Kidney epithelial cell (primary cell): ENCODE measurements around the gene VGLL4. TPM values are rescaled to one million over a fixed set of nuclear protein-coding genes. Genes with fewer than 3 reads are reported as not detected.
A peak's percentile ranks its signal among the peaks of the same experiment; 100 is the strongest.

ENCODE experiments used
- DNase-seq: peaks from one replicate; pipeline ENCODE4 v3.0.0-alpha.2; 2010; ENCODE audit warnings: low read depth
- H3K27me3 ChIP-seq: 2 replicates; pipeline ENCODE4 v1.6.0; 2011; ENCODE audit warnings: low read length; ENCODE audit not compliant: control insufficient read depth, insufficient read depth
- H3K36me3 ChIP-seq: 2 replicates; pipeline ENCODE4 v1.5.1; 2011; ENCODE audit warnings: low read length; ENCODE audit not compliant: control insufficient read depth, insufficient read depth
- H3K4me3 ChIP-seq: 2 replicates; pipeline ENCODE4 v1.5.1; 2011; ENCODE audit warnings: low read depth, mild to moderate bottlenecking, control low read depth, low read length
- total RNA-seq: library from RNA; depleted of rRNA; stranded (reverse); fragments of >200 nt; gene quantifications from 2 replicates; pipeline ENCODE4 v1.2.3, GENCODE V29; 2015
- TF ChIP-seq, protein P1 (sequence below): IDR thresholded peaks from 2 replicates; pipeline ENCODE4 v1.5.1; 2011; ENCODE audit warnings: mild to moderate bottlenecking, moderate library complexity, low read length, control low read depth, inconsistent platforms; ENCODE audit not compliant: insufficient read depth, poor library complexity, severe bottlenecking

The VGLL4 gene
- total RNA-seq, 1 donor from 2014 or later: 96.3 TPM

- TF ChIP-seq, protein P1, sequence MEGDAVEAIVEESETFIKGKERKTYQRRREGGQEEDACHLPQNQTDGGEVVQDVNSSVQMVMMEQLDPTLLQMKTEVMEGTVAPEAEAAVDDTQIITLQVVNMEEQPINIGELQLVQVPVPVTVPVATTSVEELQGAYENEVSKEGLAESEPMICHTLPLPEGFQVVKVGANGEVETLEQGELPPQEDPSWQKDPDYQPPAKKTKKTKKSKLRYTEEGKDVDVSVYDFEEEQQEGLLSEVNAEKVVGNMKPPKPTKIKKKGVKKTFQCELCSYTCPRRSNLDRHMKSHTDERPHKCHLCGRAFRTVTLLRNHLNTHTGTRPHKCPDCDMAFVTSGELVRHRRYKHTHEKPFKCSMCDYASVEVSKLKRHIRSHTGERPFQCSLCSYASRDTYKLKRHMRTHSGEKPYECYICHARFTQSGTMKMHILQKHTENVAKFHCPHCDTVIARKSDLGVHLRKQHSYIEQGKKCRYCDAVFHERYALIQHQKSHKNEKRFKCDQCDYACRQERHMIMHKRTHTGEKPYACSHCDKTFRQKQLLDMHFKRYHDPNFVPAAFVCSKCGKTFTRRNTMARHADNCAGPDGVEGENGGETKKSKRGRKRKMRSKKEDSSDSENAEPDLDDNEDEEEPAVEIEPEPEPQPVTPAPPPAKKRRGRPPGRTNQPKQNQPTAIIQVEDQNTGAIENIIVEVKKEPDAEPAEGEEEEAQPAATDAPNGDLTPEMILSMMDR: no peak
- peaks cover 5% of the 10 kb centered on the region for H3K36me3 ChIP-seq
- no peaks in the 10 kb centered on the region for H3K27me3 ChIP-seq
- no peak overlapping the region for H3K4me3 ChIP-seq
- no peak for DNase-seq
Observed at GRCh38 chr3:11553436-11554235, 90.1 kb downstream of the VGLL4 start.

- no peak for DNase-seq
- no peaks in the 10 kb centered on the region for H3K27me3 ChIP-seq
- peaks cover 5% of the 10 kb centered on the region for H3K36me3 ChIP-seq
- H3K4me3 ChIP-seq: no peak overlapping the region
- TF ChIP-seq, protein P1: no peak
Observed at GRCh38 chr3:11552289-11553264, 91.1 kb downstream of the VGLL4 start.

- Histone ChIP-seq H3K36me3 (peaks cover 5% of the 10 kb centered on the region), H3K4me3 (no peak overlapping the region), H3K27me3 (no peaks in the 10 kb centered on the region)
- TF ChIP-seq, protein P1: no peak
- DNase-seq: no peak
Observed at GRCh38 chr3:11551036-11551435, 92.7 kb downstream of the VGLL4 start.

- TF ChIP-seq, protein P1: no peak
- H3K36me3 ChIP-seq: peaks cover 4% of the 10 kb centered on the region
- H3K4me3 ChIP-seq: no peak overlapping the region
- H3K27me3 ChIP-seq: no peaks in the 10 kb centered on the region
- DNase-seq: no peak
Observed at GRCh38 chr3:11549580-11550140, 94.1 kb downstream of the VGLL4 start.

- Histone ChIP-seq H3K4me3 (no peak overlapping the region), H3K27me3 (no peaks in the 10 kb centered on the region), H3K36me3 (no peaks in the 10 kb centered on the region)
- DNase-seq: peak; percentile 34
- TF ChIP-seq, protein P1: no peak
Observed at GRCh38 chr3:11548721-11549131, 95.0 kb downstream of the VGLL4 start.
